SK-N-SH (cell line): ENCODE measurements around the gene PARD3. TPM values are rescaled to one million over a fixed set of nuclear protein-coding genes. Genes with fewer than 3 reads are reported as not detected.

Experiments
- CTCF ChIA-PET: fragments of 300-600, 350-600 bp; formaldehyde crosslinking; extraction: SDS; loops from one replicate; lab custom pipeline; 2021; lab: Yijun Ruan, JAX
- POLR2A ChIA-PET: fragments of 350-600 bp; sonication (Branson Sonifier 250); formaldehyde crosslinking; extraction: SDS; loops from one replicate; lab custom pipeline; 2020; ENCODE audit warnings: antibody characterized with exemption, inconsistent platforms; lab: Yijun Ruan, JAX
- DNase-seq: peaks from one replicate; pipeline ENCODE4 v3.0.0; 2012
- H2AFZ ChIP-seq: fragments of 200-600 bp; sonication (generic); 2 replicates; pipeline ENCODE4 v1.8.1; 2016; ENCODE audit warnings: antibody characterized with exemption, mild to moderate bottlenecking, low read depth
- H3F3A ChIP-seq: fragments of 200-600 bp; sonication (generic); replicated peaks from 2 replicates; pipeline ENCODE3; 2016; ENCODE audit warnings: antibody characterized with exemption, mild to moderate bottlenecking; ENCODE audit not compliant: insufficient read depth
- H3K27ac ChIP-seq, 2 experiments: fragments of 200-500 bp in 1 of 2; fragments of 200-600 bp in 1 of 2; sonication (Bioruptor generic) in 1 of 2; sonication (generic), shearing (Covaris generic) in 1 of 2; 2 replicates each; pipeline versions ENCODE4 v1.5.1 to v1.6.1; 2014 to 2016; ENCODE audit warnings: low read depth in 2 of 2, inconsistent platforms in 1 of 2, low read length in 1 of 2, mild to moderate bottlenecking in 1 of 2, mixed read lengths in 1 of 2
- H3K27me3 ChIP-seq: fragments of 200-600 bp; sonication (generic), shearing (Covaris generic); 2 replicates; pipeline ENCODE4 v1.6.1; 2016; ENCODE audit warnings: mixed run types; ENCODE audit not compliant: insufficient read depth
- H3K36me3 ChIP-seq, 2 experiments: fragments of 200-500 bp in 1 of 2; fragments of 200-600 bp in 1 of 2; sonication (Bioruptor generic) in 1 of 2; sonication (generic) in 1 of 2; replicated peaks in 1 of 2; 2 replicates each; pipeline versions ENCODE3 to v1.5.1; 2014 to 2016; ENCODE audit warnings: low read length in 1 of 2, mild to moderate bottlenecking in 1 of 2; ENCODE audit not compliant: insufficient read depth in 2 of 2, control insufficient read depth in 1 of 2
- H3K4me1 ChIP-seq, 2 experiments: fragments of 200-500 bp in 1 of 2; fragments of 200-600 bp in 1 of 2; sonication (Bioruptor generic) in 1 of 2; sonication (generic), shearing (Covaris generic) in 1 of 2; 2 replicates each; pipeline versions ENCODE4 v1.5.1 to v1.6.1; 2014 to 2016; ENCODE audit warnings: low read depth in 1 of 2, low read length in 1 of 2, mixed run types in 1 of 2; ENCODE audit not compliant: insufficient read depth in 2 of 2, control insufficient read depth in 1 of 2
- H3K4me2 ChIP-seq: fragments of 200-600 bp; sonication (generic), shearing (Covaris generic); 2 replicates; pipeline ENCODE4 v1.6.1; 2017; ENCODE audit warnings: mixed run types
- H3K4me3 ChIP-seq, 2 experiments: fragments of 200-500 bp in 1 of 2; fragments of 200-600 bp in 1 of 2; sonication (Bioruptor generic) in 1 of 2; sonication (generic), shearing (Covaris generic) in 1 of 2; 2 replicates each; pipeline versions ENCODE4 v1.5.1 to v1.8.1; 2014 to 2016; ENCODE audit warnings: low read depth in 2 of 2, inconsistent platforms in 1 of 2, low read length in 1 of 2, mild to moderate bottlenecking in 1 of 2, mixed read lengths in 1 of 2, moderate library complexity in 1 of 2
- H3K79me2 ChIP-seq: fragments of 200-600 bp; sonication (generic); 2 replicates; pipeline ENCODE4 v1.8.1; 2017; ENCODE audit warnings: mild to moderate bottlenecking; ENCODE audit not compliant: insufficient read depth
- H3K9ac ChIP-seq: fragments of 200-600 bp; sonication (generic); 2 replicates; pipeline ENCODE4 v1.6.1; 2017; ENCODE audit warnings: mixed run types
- H3K9me2 ChIP-seq: fragments of 200-600 bp; sonication (generic); 2 replicates; pipeline ENCODE4 v1.6.1; 2017; ENCODE audit warnings: mixed run types
- H3K9me3 ChIP-seq: fragments of 200-600 bp; sonication (generic); 2 replicates; pipeline ENCODE4 v1.6.1; 2017; ENCODE audit warnings: mixed run types, mild to moderate bottlenecking, moderate library complexity
- H4K20me1 ChIP-seq: fragments of 200-600 bp; sonication (generic); 2 replicates; pipeline ENCODE4 v1.6.1; 2017; ENCODE audit warnings: mild to moderate bottlenecking, mixed run types; ENCODE audit not compliant: insufficient read depth
- CTCF ChIP-seq: fragments of 200-600 bp; sonication (generic); IDR thresholded peaks from 2 replicates; pipeline ENCODE4 v1.6.1; 2017; ENCODE audit warnings: antibody characterized with exemption, mild to moderate bottlenecking, moderate library complexity
- FOXJ3 ChIP-seq: sonication (generic); formaldehyde crosslinking; IDR thresholded peaks from 2 replicates; pipeline ENCODE4 v1.5.1; 2020; ENCODE audit warnings: mild to moderate bottlenecking, missing genetic modification reagents
- FOXM1 ChIP-seq: IDR thresholded peaks from 2 replicates; pipeline ENCODE4 v1.4.0; 2012; ENCODE audit warnings: low read depth, mild to moderate bottlenecking
- GABPA ChIP-seq: IDR thresholded peaks from 2 replicates; pipeline ENCODE4 v1.4.0; 2012; ENCODE audit warnings: low read depth, mild to moderate bottlenecking
- GATA2 ChIP-seq: sonication (generic); formaldehyde crosslinking; IDR thresholded peaks from 2 replicates; pipeline ENCODE4 v1.5.0; 2020; ENCODE audit warnings: mild to moderate bottlenecking, missing genetic modification reagents
- IRF3 ChIP-seq: fragments of 150-350 bp; IDR thresholded peaks from 2 replicates; pipeline ENCODE4 v1.6.1; 2016; ENCODE audit warnings: mild to moderate bottlenecking, low read depth, low read length
- MAX ChIP-seq: IDR thresholded peaks from 2 replicates; pipeline ENCODE4 v1.4.0; 2012; ENCODE audit warnings: low read depth
- MEF2A ChIP-seq: IDR thresholded peaks from 2 replicates; pipeline ENCODE4 v1.4.0; 2012; ENCODE audit warnings: low read depth, borderline replicate concordance
- MXI1 ChIP-seq: IDR thresholded peaks from 2 replicates; pipeline ENCODE4 v1.6.1; 2012; ENCODE audit warnings: mild to moderate bottlenecking, low read depth, low read length, improper control_type of control experiment
- NFIC ChIP-seq: IDR thresholded peaks from 2 replicates; pipeline ENCODE4 v1.4.0; 2012; ENCODE audit warnings: borderline replicate concordance
- PBX3 ChIP-seq: IDR thresholded peaks from 2 replicates; pipeline ENCODE4; 2012
- POLR2AphosphoS5 ChIP-seq: IDR thresholded peaks from 2 replicates; pipeline ENCODE4 v1.6.1; 2012; ENCODE audit warnings: low read depth, low read length
- RAD21 ChIP-seq: IDR thresholded peaks from 2 replicates; pipeline ENCODE4 v1.6.1; 2012; ENCODE audit warnings: mild to moderate bottlenecking, low read length
- RFX5 ChIP-seq: IDR thresholded peaks from 2 replicates; pipeline ENCODE4 v1.6.1; 2012; ENCODE audit warnings: mild to moderate bottlenecking, improper control_type of control experiment, low read length
- RXRA ChIP-seq: IDR thresholded peaks from 2 replicates; pipeline ENCODE4 v1.4.0; 2012; ENCODE audit warnings: low read depth, mild to moderate bottlenecking, borderline replicate concordance
- TEAD4 ChIP-seq: IDR thresholded peaks from 2 replicates; pipeline ENCODE4 v1.4.0; 2012; ENCODE audit warnings: mild to moderate bottlenecking, borderline replicate concordance; ENCODE audit not compliant: insufficient read depth
- USF1 ChIP-seq: IDR thresholded peaks from 2 replicates; pipeline ENCODE4 v1.4.0; 2012; ENCODE audit warnings: low read depth, borderline replicate concordance
- WGBS: methylation state at CpG from one replicate; pipeline ENCODE4 v1.1.6; 2017; ENCODE audit warnings: low lambda C conversion rate; 5-methylcytosine and 5-hydroxymethylcytosine counted together
- polyA plus RNA-seq, 3 experiments: library from polyadenylated mRNA; depleted of rRNA; stranded (reverse); fragments of >200 nt; gene quantifications; 2 replicates each; pipeline ENCODE4 v1.2.3, GENCODE V29; 2012
- TF ChIP-seq, protein P1 (sequence below): IDR thresholded peaks from 2 replicates; pipeline ENCODE4 v1.6.1; 2012; ENCODE audit warnings: mild to moderate bottlenecking, low read depth, low read length, moderate library complexity

PARD3 gene
- polyA plus RNA-seq, 1 of the 3 experiments (the other 2 are of a cell fraction): 29.4 TPM

GRCh38 chr10:34386921-34387320 lies 428.2 kb downstream of the PARD3 start:
- H3K36me3 ChIP-seq: peaks cover 8 to 19% of the 10 kb centered on the region in 2 experiments
- no peak overlapping the region for H3K4me3 ChIP-seq
- TF ChIP-seq GABPA: no peak
- TF ChIP-seq FOXM1: no peak
- TF ChIP-seq GATA2 (CRISPR knock-in tag): no peak
- H2AFZ ChIP-seq: no peak overlapping the region
- H3K4me2 ChIP-seq: no peak overlapping the region
- H3K27me3 ChIP-seq: no peaks in the 10 kb centered on the region
- peaks cover 0 to 3% of the 10 kb centered on the region in 2 experiments; a peak in 1 of 4 replicates for H3K4me1 ChIP-seq
- no peak for DNase-seq
- 95% methylated on average over 3 of the region's 3 CpGs for WGBS
- no peaks in the 10 kb centered on the region for H3K9me3 ChIP-seq
- H4K20me1 ChIP-seq: no peaks in the 10 kb centered on the region
- H3K27ac ChIP-seq: no peak overlapping the region
- H3K9ac ChIP-seq: no peak overlapping the region
- ChIA-PET POLR2A (no interaction called here), CTCF (no interaction called here)
- H3F3A ChIP-seq: peaks cover 3% of the 10 kb centered on the region
- H3K9me2 ChIP-seq: no peaks in the 10 kb centered on the region
- no peaks in the 10 kb centered on the region for H3K79me2 ChIP-seq

DNA sequence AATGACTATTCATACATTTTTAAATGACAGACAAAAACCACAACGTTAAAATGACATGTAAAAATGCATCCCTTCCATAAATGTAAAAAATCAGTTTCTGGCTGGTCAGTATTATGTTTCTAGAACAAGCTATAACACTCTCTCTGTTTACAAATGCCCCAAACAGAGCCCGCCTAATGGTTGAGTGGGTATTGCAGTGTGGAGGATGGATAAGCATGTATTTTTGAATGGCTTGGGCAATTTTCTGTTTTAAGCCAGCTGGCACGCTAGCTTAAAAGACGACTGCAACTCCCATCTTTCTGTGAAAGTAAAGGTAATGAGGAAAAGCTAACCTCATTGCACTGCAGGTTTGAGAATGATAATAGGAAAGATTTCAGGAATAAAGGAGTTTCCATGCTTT lies 430.7 kb downstream of the PARD3 start:
- no peak for DNase-seq
- Histone ChIP-seq H3K4me3 (no peak overlapping the region), H4K20me1 (no peaks in the 10 kb centered on the region), H3K36me3 (peaks cover 16 to 27% of the 10 kb centered on the region in 2 experiments), H3F3A (peaks cover 3% of the 10 kb centered on the region), H3K4me1 (no peaks in the 10 kb centered on the region; a peak in 1 of 4 replicates), H3K9me3 (no peaks in the 10 kb centered on the region), H3K9ac (no peak overlapping the region), H3K27me3 (no peaks in the 10 kb centered on the region), H2AFZ (no peak overlapping the region), H3K79me2 (no peaks in the 10 kb centered on the region), H3K9me2 (no peaks in the 10 kb centered on the region), H3K4me2 (no peak overlapping the region), H3K27ac (no peak overlapping the region)
- POLR2A ChIA-PET: no interaction called here
- CTCF ChIA-PET: interaction anchor here (1.0 kb wide), 1 partner anchor 254 kb away, joined by 4 read pairs; no protein-coding TSS in a partner anchor
- WGBS: 88% methylated on average over 4 of the region's 4 CpGs
- TF ChIP-seq MEF2A (no peak), POLR2AphosphoS5 (no peak), RXRA (no peak), TEAD4 (no peak), FOXJ3 (CRISPR knock-in tag) (no peak), NFIC (no peak), USF1 (no peak), RFX5 (no peak), RAD21 (no peak), MXI1 (no peak), MAX (no peak), GATA2 (CRISPR knock-in tag) (no peak), IRF3 (no peak), FOXM1 (no peak), PBX3 (no peak), CTCF (no peak)
- TF ChIP-seq, protein P1, sequence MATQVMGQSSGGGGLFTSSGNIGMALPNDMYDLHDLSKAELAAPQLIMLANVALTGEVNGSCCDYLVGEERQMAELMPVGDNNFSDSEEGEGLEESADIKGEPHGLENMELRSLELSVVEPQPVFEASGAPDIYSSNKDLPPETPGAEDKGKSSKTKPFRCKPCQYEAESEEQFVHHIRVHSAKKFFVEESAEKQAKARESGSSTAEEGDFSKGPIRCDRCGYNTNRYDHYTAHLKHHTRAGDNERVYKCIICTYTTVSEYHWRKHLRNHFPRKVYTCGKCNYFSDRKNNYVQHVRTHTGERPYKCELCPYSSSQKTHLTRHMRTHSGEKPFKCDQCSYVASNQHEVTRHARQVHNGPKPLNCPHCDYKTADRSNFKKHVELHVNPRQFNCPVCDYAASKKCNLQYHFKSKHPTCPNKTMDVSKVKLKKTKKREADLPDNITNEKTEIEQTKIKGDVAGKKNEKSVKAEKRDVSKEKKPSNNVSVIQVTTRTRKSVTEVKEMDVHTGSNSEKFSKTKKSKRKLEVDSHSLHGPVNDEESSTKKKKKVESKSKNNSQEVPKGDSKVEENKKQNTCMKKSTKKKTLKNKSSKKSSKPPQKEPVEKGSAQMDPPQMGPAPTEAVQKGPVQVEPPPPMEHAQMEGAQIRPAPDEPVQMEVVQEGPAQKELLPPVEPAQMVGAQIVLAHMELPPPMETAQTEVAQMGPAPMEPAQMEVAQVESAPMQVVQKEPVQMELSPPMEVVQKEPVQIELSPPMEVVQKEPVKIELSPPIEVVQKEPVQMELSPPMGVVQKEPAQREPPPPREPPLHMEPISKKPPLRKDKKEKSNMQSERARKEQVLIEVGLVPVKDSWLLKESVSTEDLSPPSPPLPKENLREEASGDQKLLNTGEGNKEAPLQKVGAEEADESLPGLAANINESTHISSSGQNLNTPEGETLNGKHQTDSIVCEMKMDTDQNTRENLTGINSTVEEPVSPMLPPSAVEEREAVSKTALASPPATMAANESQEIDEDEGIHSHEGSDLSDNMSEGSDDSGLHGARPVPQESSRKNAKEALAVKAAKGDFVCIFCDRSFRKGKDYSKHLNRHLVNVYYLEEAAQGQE: no peak
